Measurements from ENCODE around the gene AMHR2. TPM values are rescaled to one million over a fixed set of nuclear protein-coding genes. Genes with fewer than 3 reads are reported as not detected.
"Not testable (repeated sequence)": the region's sequence is repeated elsewhere in the genome, so short reads cannot be mapped to it uniquely, and the experiment has no call there.

Gene AMHR2
- total RNA-seq, 1 donor from 2014 or later: 0.46 TPM

DNA sequence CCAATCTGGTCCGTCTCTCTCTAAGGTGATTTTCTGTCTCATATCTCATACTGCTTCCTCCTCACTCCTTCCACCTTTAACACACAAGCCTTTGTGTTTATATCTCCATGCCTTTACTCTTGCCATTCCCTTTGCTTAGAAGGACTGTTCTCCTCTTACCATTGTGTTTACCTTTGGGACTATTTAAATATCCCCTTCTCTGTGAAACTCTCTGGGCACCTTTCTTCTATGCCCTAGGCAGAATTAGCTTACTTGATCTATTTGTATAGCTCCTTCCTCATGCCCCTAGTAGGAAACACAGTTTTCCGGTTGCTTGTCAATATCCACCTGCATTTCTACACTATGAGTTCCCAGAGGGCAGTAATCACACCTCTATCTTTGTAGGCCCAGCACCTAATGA, 3.9 kb upstream of the AMHR2 start:
- Histone ChIP-seq H3K27me3 (no peaks in the 10 kb centered on the region), H3K4me3 (no peak overlapping the region), H3K4me1 (peaks cover 3% of the 10 kb centered on the region), H3K9me3 (no peaks in the 10 kb centered on the region), H3K36me3 (no peaks in the 10 kb centered on the region), H3K27ac (no peak overlapping the region)
- intact Hi-C loops (cut with DNase I): loop anchor here (5.0 kb wide), 1 partner anchor 67 kb away; no protein-coding TSS in a partner anchor
- TF ChIP-seq, protein P1, sequence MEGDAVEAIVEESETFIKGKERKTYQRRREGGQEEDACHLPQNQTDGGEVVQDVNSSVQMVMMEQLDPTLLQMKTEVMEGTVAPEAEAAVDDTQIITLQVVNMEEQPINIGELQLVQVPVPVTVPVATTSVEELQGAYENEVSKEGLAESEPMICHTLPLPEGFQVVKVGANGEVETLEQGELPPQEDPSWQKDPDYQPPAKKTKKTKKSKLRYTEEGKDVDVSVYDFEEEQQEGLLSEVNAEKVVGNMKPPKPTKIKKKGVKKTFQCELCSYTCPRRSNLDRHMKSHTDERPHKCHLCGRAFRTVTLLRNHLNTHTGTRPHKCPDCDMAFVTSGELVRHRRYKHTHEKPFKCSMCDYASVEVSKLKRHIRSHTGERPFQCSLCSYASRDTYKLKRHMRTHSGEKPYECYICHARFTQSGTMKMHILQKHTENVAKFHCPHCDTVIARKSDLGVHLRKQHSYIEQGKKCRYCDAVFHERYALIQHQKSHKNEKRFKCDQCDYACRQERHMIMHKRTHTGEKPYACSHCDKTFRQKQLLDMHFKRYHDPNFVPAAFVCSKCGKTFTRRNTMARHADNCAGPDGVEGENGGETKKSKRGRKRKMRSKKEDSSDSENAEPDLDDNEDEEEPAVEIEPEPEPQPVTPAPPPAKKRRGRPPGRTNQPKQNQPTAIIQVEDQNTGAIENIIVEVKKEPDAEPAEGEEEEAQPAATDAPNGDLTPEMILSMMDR (IDR thresholded peaks at IDR 0.05): no peak
- DNase-seq (no peak), ATAC-seq (no peak)

DNA sequence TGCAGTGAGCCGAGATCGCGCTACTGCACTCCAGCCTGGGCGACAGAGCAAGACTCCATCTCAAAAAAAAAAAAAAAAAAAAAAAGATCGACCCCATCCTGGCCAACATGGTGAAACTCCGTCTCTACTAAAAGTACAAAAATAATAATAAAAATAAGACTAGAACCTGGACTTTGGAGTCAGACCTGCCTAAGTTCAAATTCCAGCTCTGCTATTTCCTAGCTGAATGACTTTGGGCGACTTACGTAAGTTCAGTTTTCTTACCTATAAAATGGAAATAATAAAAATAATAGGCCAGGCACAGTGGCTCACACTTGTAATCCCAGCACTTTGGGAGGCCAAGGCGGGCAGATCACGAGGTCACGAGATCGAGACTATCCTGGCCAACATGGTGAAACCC, 1.4 kb upstream of the AMHR2 start:
- not testable (repeated sequence) for ATAC-seq, H3K36me3 ChIP-seq, H3K27me3 ChIP-seq, DNase-seq, H3K4me3 ChIP-seq, H3K9me3 ChIP-seq, H3K4me1 ChIP-seq, H3K27ac ChIP-seq
- intact Hi-C loops (cut with DNase I): loop anchor here (5.0 kb wide), 1 partner anchor 70 kb away; no protein-coding TSS in a partner anchor

DNA sequence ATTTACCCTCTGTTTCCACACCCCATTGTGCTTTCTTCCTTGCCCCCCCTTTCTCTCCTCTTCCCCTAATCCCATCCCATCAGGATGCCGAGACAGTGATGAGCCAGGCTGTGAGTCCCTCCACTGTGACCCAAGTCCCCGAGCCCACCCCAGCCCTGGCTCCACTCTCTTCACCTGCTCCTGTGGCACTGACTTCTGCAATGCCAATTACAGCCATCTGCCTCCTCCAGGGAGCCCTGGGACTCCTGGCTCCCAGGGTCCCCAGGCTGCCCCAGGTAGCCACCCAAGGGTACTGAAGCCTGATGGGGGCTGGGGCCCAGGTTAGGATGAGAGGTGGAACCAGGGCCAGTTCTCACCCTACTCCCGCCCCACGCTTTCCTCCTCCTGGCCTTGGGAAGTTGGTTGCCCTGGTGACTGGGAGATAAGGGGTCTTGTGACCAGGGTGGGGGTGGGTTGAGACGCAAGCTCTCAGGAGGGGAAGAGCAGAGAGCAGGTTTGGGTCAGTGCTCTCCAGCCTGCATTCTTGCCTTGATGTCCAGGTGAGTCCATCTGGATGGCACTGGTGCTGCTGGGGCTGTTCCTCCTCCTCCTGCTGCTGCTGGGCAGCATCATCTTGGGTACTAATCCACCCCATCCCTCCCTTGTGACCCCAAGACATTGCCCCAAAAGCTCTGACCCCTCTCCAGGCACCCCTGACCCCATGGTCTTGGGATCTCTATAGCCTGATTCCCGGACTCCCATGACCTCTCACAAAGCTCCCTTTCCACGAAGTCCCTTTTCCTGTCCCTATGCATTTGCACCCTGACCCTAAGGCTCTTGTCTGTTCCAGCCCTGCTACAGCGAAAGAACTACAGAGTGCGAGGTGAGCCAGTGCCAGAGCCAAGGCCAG, 1.2 kb downstream of the AMHR2 start:
- H3K27ac ChIP-seq: no peak overlapping the region
- H3K9me3 ChIP-seq: no peaks in the 10 kb centered on the region
- H3K4me3 ChIP-seq: no peak overlapping the region
- peaks cover 3% of the 10 kb centered on the region for H3K4me1 ChIP-seq
- intact Hi-C loops (cut with DNase I): loop anchor here (5.0 kb wide), 1 partner anchor 73 kb away; no protein-coding TSS in a partner anchor
- H3K36me3 ChIP-seq: no peaks in the 10 kb centered on the region
- DNase-seq (no peak), ATAC-seq (no peak)
- no peaks in the 10 kb centered on the region for H3K27me3 ChIP-seq
- TF ChIP-seq, protein P1 (IDR thresholded peaks at IDR 0.05): no peak

DNA sequence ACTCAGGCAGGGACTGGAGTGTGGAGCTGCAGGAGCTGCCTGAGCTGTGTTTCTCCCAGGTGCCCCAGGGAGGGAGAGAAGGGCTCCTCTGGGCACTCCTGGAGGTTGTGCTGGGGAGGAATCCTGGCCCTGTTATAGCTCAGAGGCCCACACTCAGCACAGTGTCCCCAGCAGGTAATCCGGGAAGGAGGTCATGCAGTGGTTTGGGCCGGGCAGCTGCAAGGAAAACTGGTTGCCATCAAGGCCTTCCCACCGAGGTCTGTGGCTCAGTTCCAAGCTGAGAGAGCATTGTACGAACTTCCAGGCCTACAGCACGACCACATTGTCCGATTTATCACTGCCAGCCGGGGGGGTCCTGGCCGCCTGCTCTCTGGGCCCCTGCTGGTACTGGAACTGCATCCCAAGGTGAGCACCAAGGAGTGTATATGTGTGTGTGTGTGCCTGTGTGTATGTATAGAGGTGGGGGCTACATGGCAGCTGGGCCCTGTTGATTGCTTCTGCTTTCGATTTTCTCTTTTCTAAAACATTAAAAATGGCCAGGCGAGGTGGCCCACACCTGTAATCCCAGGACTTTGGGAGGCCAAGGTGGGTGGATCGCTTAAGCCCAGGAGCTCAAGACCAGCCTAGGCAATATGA, 2.0 kb downstream of the AMHR2 start:
- no peaks in the 10 kb centered on the region for H3K9me3 ChIP-seq
- intact Hi-C loops (cut with DNase I): no loop called here
- no peaks in the 10 kb centered on the region for H3K36me3 ChIP-seq
- H3K4me3 ChIP-seq: no peak overlapping the region
- TF ChIP-seq, protein P1 (IDR thresholded peaks at IDR 0.05): no peak
- H3K27ac ChIP-seq: no peak overlapping the region
- ATAC-seq (no peak), DNase-seq (no peak)
- peaks cover 3% of the 10 kb centered on the region for H3K4me1 ChIP-seq
- no peaks in the 10 kb centered on the region for H3K27me3 ChIP-seq

DNA sequence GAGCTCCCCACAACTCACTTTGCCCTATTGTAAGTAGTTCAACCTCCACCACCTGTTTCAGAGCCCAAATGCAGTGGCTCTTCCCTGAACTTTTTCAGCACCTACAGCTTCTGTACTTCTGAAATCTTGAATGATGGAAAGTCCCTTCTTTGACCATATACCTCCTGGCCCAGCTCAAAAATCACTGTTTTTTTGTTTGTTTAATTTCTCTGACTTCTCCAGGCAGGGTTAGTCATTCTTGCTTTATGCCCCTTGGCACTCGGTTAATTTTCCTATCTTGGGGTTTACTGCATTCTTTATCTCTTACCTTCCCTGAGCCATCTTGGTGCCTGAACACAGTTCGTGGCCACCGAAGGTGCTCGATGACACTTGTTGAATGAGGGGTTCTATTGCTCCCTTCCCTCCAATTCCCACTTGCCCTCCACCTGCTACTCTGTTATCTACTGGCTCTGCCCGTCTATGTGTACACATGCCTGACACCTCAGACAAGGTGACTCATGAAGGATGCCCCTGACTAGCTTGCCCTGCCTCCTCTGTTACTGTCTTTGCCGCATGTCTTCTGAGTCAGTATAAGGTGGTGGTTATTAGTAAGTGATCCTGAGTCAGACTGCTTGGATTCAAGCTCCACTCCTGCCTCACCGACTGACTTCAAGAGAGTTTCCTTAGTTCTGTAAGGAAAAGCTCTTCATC, 4.4 kb downstream of the AMHR2 start:
- H3K4me3 ChIP-seq: no peak overlapping the region
- DNase-seq (no peak), ATAC-seq (no peak)
- no peaks in the 10 kb centered on the region for H3K27me3 ChIP-seq
- no peaks in the 10 kb centered on the region for H3K36me3 ChIP-seq
- no peaks in the 10 kb centered on the region for H3K9me3 ChIP-seq
- intact Hi-C loops (cut with DNase I): no loop called here
- H3K4me1 ChIP-seq: no peaks in the 10 kb centered on the region
- TF ChIP-seq, protein P1 (IDR thresholded peaks at IDR 0.05): no peak
- H3K27ac ChIP-seq: no peak overlapping the region
